Measurements from ENCODE around the gene KBTBD13.

DNA sequence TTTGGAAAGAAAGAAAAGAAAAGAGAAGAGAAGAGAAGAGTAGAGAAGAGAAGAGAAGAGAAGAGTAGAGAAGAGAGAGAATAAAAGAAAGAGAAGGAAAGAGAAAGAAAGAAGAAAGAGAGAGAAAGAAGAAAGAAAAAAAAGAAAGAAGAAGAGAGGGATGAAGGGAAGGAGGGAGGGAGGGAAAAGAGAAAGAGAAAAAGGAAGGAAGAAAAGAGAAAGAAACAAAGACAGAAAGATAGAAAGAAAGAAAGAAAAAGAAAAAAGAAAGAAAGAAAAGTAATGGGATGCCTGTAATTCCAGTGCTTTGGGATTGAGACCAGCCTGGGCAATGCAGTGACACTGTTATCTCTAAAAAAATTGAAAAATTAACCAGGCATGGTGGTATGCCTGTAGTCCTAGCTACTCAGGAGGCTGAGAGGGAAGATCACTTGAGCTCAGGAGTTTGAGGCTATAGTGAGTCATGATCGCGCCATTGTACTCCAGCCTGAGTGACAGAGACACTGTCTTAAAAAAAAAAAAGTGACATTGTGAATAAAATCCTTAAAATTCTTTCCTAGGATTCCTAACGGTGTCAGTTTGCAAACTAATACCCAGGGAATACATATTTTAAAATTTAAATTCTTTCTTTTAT, 10.4 kb upstream of the KBTBD13 start:
- TF ChIP-seq, protein P1, sequence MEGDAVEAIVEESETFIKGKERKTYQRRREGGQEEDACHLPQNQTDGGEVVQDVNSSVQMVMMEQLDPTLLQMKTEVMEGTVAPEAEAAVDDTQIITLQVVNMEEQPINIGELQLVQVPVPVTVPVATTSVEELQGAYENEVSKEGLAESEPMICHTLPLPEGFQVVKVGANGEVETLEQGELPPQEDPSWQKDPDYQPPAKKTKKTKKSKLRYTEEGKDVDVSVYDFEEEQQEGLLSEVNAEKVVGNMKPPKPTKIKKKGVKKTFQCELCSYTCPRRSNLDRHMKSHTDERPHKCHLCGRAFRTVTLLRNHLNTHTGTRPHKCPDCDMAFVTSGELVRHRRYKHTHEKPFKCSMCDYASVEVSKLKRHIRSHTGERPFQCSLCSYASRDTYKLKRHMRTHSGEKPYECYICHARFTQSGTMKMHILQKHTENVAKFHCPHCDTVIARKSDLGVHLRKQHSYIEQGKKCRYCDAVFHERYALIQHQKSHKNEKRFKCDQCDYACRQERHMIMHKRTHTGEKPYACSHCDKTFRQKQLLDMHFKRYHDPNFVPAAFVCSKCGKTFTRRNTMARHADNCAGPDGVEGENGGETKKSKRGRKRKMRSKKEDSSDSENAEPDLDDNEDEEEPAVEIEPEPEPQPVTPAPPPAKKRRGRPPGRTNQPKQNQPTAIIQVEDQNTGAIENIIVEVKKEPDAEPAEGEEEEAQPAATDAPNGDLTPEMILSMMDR (IDR thresholded peaks at IDR 0.05) = no peak
- no peak for TF ChIP-seq EZH2 (IDR thresholded peaks at IDR 0.05)

Data from neural progenitor cell (in vitro differentiated cells).